Fibroblast of lung (primary cell): ENCODE data around the gene ZNF133. TPM values are rescaled to one million over a fixed set of nuclear protein-coding genes. Genes with fewer than 3 reads are reported as not detected.

ENCODE experiments used
- DNase-seq, 2 donors: peaks; one replicate each; pipeline versions ENCODE4 v3.0.0 to v3.0.0-alpha.2; 2010; ENCODE audit warnings: low read depth in 2 of 2
- H2AFZ ChIP-seq: 2 replicates; pipeline ENCODE4 v1.5.1; 2012; ENCODE audit warnings: low read length, control low read depth, inconsistent platforms
- H3K27ac ChIP-seq: 2 replicates; pipeline ENCODE4 v1.5.1; 2011; ENCODE audit warnings: low read length, control low read depth; ENCODE audit not compliant: insufficient read depth
- H3K27me3 ChIP-seq: 2 replicates; pipeline ENCODE4 v1.5.1; 2011; ENCODE audit warnings: mild to moderate bottlenecking, low read length; ENCODE audit not compliant: control insufficient read depth, insufficient read depth
- H3K36me3 ChIP-seq: 2 replicates; pipeline ENCODE4 v1.5.1; 2011; ENCODE audit warnings: low read length; ENCODE audit not compliant: control insufficient read depth, insufficient read depth
- H3K4me1 ChIP-seq: 2 replicates; pipeline ENCODE4 v1.5.1; 2011; ENCODE audit warnings: low read length; ENCODE audit not compliant: control insufficient read depth, insufficient read depth; ENCODE audit errors: extremely low read depth
- H3K4me2 ChIP-seq: 2 replicates; pipeline ENCODE4 v1.5.1; 2011; ENCODE audit warnings: low read length, control low read depth; ENCODE audit not compliant: insufficient read depth; ENCODE audit errors: extremely low read depth
- H3K4me3 ChIP-seq, 4 experiments: fragments of 200-600 bp in 1 of 4; sonication (generic) in 1 of 4; replicated peaks in 1 of 4; 2 replicates each; pipeline ENCODE4 v1.5.1; 2011 to 2016; ENCODE audit warnings: low read length in 4 of 4, low read depth in 3 of 4, mild to moderate bottlenecking in 3 of 4, control low read depth in 2 of 4, inconsistent platforms in 1 of 4, mixed read lengths in 1 of 4; ENCODE audit not compliant: insufficient read depth in 1 of 4; ENCODE audit errors: control extremely low read depth in 1 of 4
- H3K79me2 ChIP-seq: 2 replicates; pipeline ENCODE4 v1.5.1; 2012; ENCODE audit warnings: mild to moderate bottlenecking, low read length, inconsistent platforms; ENCODE audit not compliant: control insufficient read depth, insufficient read depth
- H3K9ac ChIP-seq: 2 replicates; pipeline ENCODE4 v1.5.1; 2011; ENCODE audit warnings: mild to moderate bottlenecking, low read length, control low read depth; ENCODE audit not compliant: insufficient read depth
- H3K9me3 ChIP-seq: 2 replicates; pipeline ENCODE4 v1.5.1; 2012; ENCODE audit warnings: low read depth, low read length; ENCODE audit not compliant: control insufficient read depth, insufficient read depth
- H4K20me1 ChIP-seq: 2 replicates; pipeline ENCODE4 v1.5.1; 2011; ENCODE audit warnings: low read length; ENCODE audit not compliant: control insufficient read depth, insufficient read depth; ENCODE audit errors: extremely low read depth
- CTCF ChIP-seq, 2 donors: IDR thresholded peaks in 1 of 2; conservative IDR thresholded peaks in 1 of 2; 1 replicate in 1 of 2; 2 replicates in 1 of 2; pipeline ENCODE4 v1.5.1; 2011 to 2012; ENCODE audit warnings: low read length in 2 of 2, control low read depth in 1 of 2, inconsistent platforms in 1 of 2, low read depth in 1 of 2, mild to moderate bottlenecking in 1 of 2
- EZH2 ChIP-seq: IDR thresholded peaks from 2 replicates; pipeline ENCODE4 v1.5.1; 2012; ENCODE audit warnings: low read length, control low read depth, mild to moderate bottlenecking; ENCODE audit errors: missing control alignments
- polyA plus RNA-seq, 2 donors: library from polyadenylated mRNA; depleted of rRNA in 1 of 2; stranded (reverse) in 1 of 2; unstranded in 1 of 2; fragments of >200 nt; gene quantifications; 2 replicates each; pipeline ENCODE4 v1.2.1, GENCODE V29; 2011 to 2012; ENCODE audit warnings: missing spikeins in 1 of 2
- total RNA-seq: library from RNA; depleted of rRNA; stranded (reverse); fragments of >200 nt; gene quantifications from 2 replicates; pipeline ENCODE4 v1.2.1, GENCODE V29; 2014

ZNF133 gene
- total and polyA plus RNA-seq, 2 donors (not counting 1 experiment from before 2014, with no cell fraction given): 8.7 to 31.5 TPM

GRCh38 chr20:18255526-18255925, 32.8 kb upstream of the ZNF133 start:
- H3K4me1 ChIP-seq: no peaks in the 10 kb centered on the region
- no peak overlapping the region for H3K27ac ChIP-seq
- H2AFZ ChIP-seq: no peak overlapping the region
- no peak overlapping the region for H3K9ac ChIP-seq
- DNase-seq: no peak
- H3K9me3 ChIP-seq: no peaks in the 10 kb centered on the region
- no peaks in the 10 kb centered on the region for H3K79me2 ChIP-seq
- H3K36me3 ChIP-seq: no peaks in the 10 kb centered on the region
- peaks cover 3% of the 10 kb centered on the region for H3K27me3 ChIP-seq
- H3K4me2 ChIP-seq: no peak overlapping the region
- TF ChIP-seq CTCF (conservative IDR thresholded peaks at IDR 0.05 in 1 of 2, IDR thresholded peaks at IDR 0.05 in 1 of 2; ENCODE audit: low read depth in 1 of 2, low read length in 2 of 2): no peak
- no peak for TF ChIP-seq EZH2
- no peaks in the 10 kb centered on the region for H4K20me1 ChIP-seq
- H3K4me3 ChIP-seq: no peak overlapping the region

GRCh38 chr20:18256440-18257090, 31.8 kb upstream of the ZNF133 start:
- H3K4me3 ChIP-seq: no peak overlapping the region
- H3K4me2 ChIP-seq: no peak overlapping the region
- H3K27me3 ChIP-seq: peaks cover 3% of the 10 kb centered on the region
- H3K79me2 ChIP-seq: no peaks in the 10 kb centered on the region
- no peaks in the 10 kb centered on the region for H3K4me1 ChIP-seq
- H3K36me3 ChIP-seq: no peaks in the 10 kb centered on the region
- TF ChIP-seq EZH2: no peak
- TF ChIP-seq CTCF (conservative IDR thresholded peaks at IDR 0.05 in 1 of 2, IDR thresholded peaks at IDR 0.05 in 1 of 2; ENCODE audit: low read depth in 1 of 2, low read length in 2 of 2): no peak
- H3K9me3 ChIP-seq: no peaks in the 10 kb centered on the region
- no peak overlapping the region for H3K9ac ChIP-seq
- DNase-seq: no peak
- no peaks in the 10 kb centered on the region for H4K20me1 ChIP-seq
- H2AFZ ChIP-seq: no peak overlapping the region
- H3K27ac ChIP-seq: no peak overlapping the region

GRCh38 chr20:18258126-18258860, 30.0 kb upstream of the ZNF133 start:
- no peak overlapping the region for H2AFZ ChIP-seq
- no peaks in the 10 kb centered on the region for H3K79me2 ChIP-seq
- no peaks in the 10 kb centered on the region for H3K9me3 ChIP-seq
- no peak overlapping the region for H3K4me3 ChIP-seq
- H3K36me3 ChIP-seq: no peaks in the 10 kb centered on the region
- no peaks in the 10 kb centered on the region for H3K4me1 ChIP-seq
- no peak overlapping the region for H3K27ac ChIP-seq
- no peak overlapping the region for H3K4me2 ChIP-seq
- no peaks in the 10 kb centered on the region for H4K20me1 ChIP-seq
- no peak for TF ChIP-seq EZH2
- H3K9ac ChIP-seq: no peak overlapping the region
- H3K27me3 ChIP-seq: peaks cover 3% of the 10 kb centered on the region
- DNase-seq: no peak
